Ascending aorta (tissue), 2 donors: Measurements from ENCODE around the gene TSPEAR. TPM values are rescaled to one million over a fixed set of nuclear protein-coding genes. Genes with fewer than 3 reads are reported as not detected.
"Not testable (repeated sequence)": the region's sequence is repeated elsewhere in the genome, so short reads cannot be mapped to it uniquely, and the experiment has no call there.

Source experiments
- DNase-seq, 2 donors: peaks; one replicate each; pipeline ENCODE4 v3.0.0-alpha.2; 2019; ENCODE audit warnings: low spot score in 2 of 2
- H3K27ac ChIP-seq, 2 donors: fragments of 200-600 bp; sonication (generic); one replicate each; pipeline ENCODE4 v1.5.1; 2016 to 2017; ENCODE audit warnings: mild to moderate bottlenecking in 1 of 2
- H3K27me3 ChIP-seq: fragments of 200-600 bp; sonication (generic); one replicate; pipeline ENCODE4 v1.5.1; 2017
- H3K36me3 ChIP-seq, 2 donors: fragments of 200-600 bp; sonication (generic); one replicate each; pipeline ENCODE4 v1.5.1; 2016
- H3K4me1 ChIP-seq, 2 donors: fragments of 200-600 bp; sonication (generic); one replicate each; pipeline ENCODE4 v1.5.1; 2016 to 2017; ENCODE audit warnings: mild to moderate bottlenecking in 1 of 2
- H3K4me3 ChIP-seq, 2 donors: fragments of 200-600 bp; sonication (generic); one replicate each; pipeline ENCODE4 v1.5.1; 2016 to 2017; ENCODE audit warnings: mild to moderate bottlenecking in 1 of 2
- H3K9me3 ChIP-seq, 2 donors: fragments of 200-600 bp; sonication (generic); one replicate each; pipeline ENCODE4 v1.5.1; 2016
- CTCF ChIP-seq, 3 experiments: fragments of 200-600 bp in 2 of 3; fragments of 450-650 bp in 1 of 3; sonication (generic) in 2 of 3; IDR thresholded peaks; one replicate each; pipeline ENCODE4 v1.5.1; 2016 to 2019; ENCODE audit warnings: antibody characterized with exemption in 3 of 3, mild to moderate bottlenecking in 1 of 3, moderate library complexity in 1 of 3
- intact Hi-C: fragments of 100-400 bp; cut with DNase I; formaldehyde crosslinking; loops from one replicate; pipeline ENCODE4 v1.15.1; 2023
- total RNA-seq: library from RNA; depleted of rRNA; stranded (reverse); fragments of >200 nt; gene quantifications from one replicate; pipeline ENCODE4 v1.1.0, GENCODE V29; 2016

Gene TSPEAR
- total RNA-seq, 1 donor from 2014 or later: not detected

- H3K4me1 ChIP-seq: no peaks in the 10 kb centered on the region
- peaks cover 7 to 14% of the 10 kb centered on the region in 2 donors for H3K9me3 ChIP-seq
- no peak for TF ChIP-seq CTCF (IDR thresholded peaks at IDR 0.05)
- no peak overlapping the region for H3K27ac ChIP-seq
- H3K36me3 ChIP-seq: no peaks in the 10 kb centered on the region
- H3K27me3 ChIP-seq: no peaks in the 10 kb centered on the region
- H3K4me3 ChIP-seq: no peak overlapping the region
- no peak for DNase-seq
- intact Hi-C loops: no loop called here
These were observed 132.9 kb downstream of the TSPEAR start for GRCh38 chr21:44578371-44579055.

- Histone ChIP-seq H3K4me1 (no peaks in the 10 kb centered on the region), H3K9me3 (peaks cover 4 to 11% of the 10 kb centered on the region in 2 donors), H3K4me3 (no peak overlapping the region), H3K36me3 (no peaks in the 10 kb centered on the region), H3K27me3 (no peaks in the 10 kb centered on the region), H3K27ac (no peak overlapping the region)
- no peak for TF ChIP-seq CTCF (IDR thresholded peaks at IDR 0.05)
- no peak for DNase-seq
- intact Hi-C loops: no loop called here
These were observed 135.3 kb downstream of the TSPEAR start for GRCh38 chr21:44576025-44576420.

- no peak for TF ChIP-seq CTCF (IDR thresholded peaks at IDR 0.05)
- Histone ChIP-seq H3K9me3 (peaks cover 4 to 8% of the 10 kb centered on the region in 2 donors), H3K4me1 (no peaks in the 10 kb centered on the region), H3K27ac (no peak overlapping the region), H3K36me3 (no peaks in the 10 kb centered on the region), H3K27me3 (no peaks in the 10 kb centered on the region), H3K4me3 (no peak overlapping the region)
- intact Hi-C loops: no loop called here
- no peak for DNase-seq
These were observed 135.9 kb downstream of the TSPEAR start for GRCh38 chr21:44575307-44576024.

- Histone ChIP-seq H3K36me3 (no peaks in the 10 kb centered on the region), H3K9me3 (peaks cover 4 to 8% of the 10 kb centered on the region in 2 donors), H3K4me3 (no peak overlapping the region), H3K27ac (no peak overlapping the region), H3K27me3 (no peaks in the 10 kb centered on the region), H3K4me1 (no peaks in the 10 kb centered on the region)
- TF ChIP-seq CTCF (IDR thresholded peaks at IDR 0.05): no peak
- no peak for DNase-seq
- intact Hi-C loops: no loop called here
These were observed 136.7 kb downstream of the TSPEAR start for GRCh38 chr21:44574457-44575306.

- H3K27me3 ChIP-seq, H3K36me3 ChIP-seq, H3K4me3 ChIP-seq, intact Hi-C loops, H3K27ac ChIP-seq, H3K4me1 ChIP-seq, H3K9me3 ChIP-seq, DNase-seq: not testable (repeated sequence)
These were observed 137.5 kb downstream of the TSPEAR start, which contains the start of gene KRTAP10-4 for GRCh38 chr21:44573630-44574456. Gene KRTAP10-4, plus strand, starts transcription at chr21:44573729. Its CDS starts 30 bp downstream, at chr21:44573759.
